ENCODE results near the gene KLHL6.
A peak's percentile ranks its signal among the peaks of the same experiment; 100 is the strongest.
"Not testable (repeated sequence)": the region's sequence is repeated elsewhere in the genome, so short reads cannot be mapped to it uniquely, and the experiment has no call there.

Gene KLHL6

DNA sequence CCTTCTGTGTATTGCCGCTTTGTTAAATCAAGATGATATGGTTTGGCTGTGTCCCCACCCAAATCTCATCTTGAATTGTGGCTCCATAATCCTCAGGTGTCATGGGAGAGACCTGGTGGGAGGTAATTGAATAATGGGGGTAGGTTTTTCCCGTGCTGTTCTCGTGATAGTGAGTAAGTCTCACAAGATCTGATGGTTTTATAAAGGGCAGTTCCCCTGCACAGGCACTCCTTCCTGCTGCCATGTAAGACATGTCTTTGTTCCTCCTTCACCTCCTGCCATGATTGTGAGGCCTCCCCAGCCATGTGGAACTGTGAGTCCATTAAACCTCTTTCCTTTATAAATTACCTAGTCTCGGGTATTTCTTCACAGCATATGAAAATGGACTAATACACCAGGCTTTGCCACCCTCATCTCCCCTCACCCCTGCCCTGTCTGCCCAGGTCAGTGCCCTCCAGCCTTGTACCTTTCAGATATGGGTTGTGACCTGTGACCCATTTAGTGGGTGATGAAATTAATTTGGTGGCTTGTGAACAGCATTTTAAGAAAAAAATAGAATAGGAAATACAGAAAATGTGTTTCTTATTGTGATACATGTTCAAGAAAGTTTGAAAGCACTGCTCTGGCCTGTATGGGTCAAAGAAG lies 71.0 kb downstream of the KLHL6 start:
- no peak for DNase-seq

DNA sequence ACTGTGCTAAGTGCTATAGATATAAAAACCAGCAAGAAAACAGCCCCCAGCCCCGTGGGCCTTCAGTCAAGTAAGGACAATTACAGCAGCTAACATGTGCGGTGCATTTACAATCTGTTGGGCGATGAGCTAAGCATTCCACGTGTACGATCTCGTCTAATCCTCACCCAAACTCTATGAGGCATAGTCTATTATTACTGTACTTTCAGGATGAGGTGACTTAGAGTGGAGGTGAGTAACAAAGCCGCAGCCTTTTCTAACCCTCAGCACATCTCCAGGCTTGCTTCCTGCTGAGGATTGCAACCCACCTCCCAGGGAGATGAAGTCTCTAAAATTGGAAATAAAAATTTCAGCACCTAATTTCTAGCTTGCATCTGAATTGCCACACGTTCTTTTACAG lies 73.9 kb downstream of the KLHL6 start:
- DNase-seq, result no peak

DNA sequence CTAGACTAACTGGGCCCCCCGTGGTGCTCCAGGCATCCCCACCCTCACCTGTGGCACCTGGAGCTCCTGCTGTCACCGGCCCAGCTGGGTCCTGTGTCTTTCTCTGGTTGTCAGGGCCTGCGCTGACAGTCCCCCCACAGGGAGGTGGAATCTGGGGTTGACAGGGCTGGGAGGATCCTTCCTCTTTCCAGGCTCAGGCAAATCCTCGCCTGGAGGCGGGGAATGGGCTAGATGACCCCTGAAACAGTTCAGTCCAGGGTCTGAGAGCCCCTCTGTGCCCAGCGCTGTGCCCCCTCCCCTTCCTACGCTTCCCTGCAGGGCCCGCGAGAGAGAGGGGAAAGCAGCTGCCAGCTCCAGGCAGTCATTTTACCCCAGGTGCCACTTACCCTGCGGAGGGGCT lies 77.0 kb downstream of the KLHL6 start:
- DNase-seq, result no peak

DNA sequence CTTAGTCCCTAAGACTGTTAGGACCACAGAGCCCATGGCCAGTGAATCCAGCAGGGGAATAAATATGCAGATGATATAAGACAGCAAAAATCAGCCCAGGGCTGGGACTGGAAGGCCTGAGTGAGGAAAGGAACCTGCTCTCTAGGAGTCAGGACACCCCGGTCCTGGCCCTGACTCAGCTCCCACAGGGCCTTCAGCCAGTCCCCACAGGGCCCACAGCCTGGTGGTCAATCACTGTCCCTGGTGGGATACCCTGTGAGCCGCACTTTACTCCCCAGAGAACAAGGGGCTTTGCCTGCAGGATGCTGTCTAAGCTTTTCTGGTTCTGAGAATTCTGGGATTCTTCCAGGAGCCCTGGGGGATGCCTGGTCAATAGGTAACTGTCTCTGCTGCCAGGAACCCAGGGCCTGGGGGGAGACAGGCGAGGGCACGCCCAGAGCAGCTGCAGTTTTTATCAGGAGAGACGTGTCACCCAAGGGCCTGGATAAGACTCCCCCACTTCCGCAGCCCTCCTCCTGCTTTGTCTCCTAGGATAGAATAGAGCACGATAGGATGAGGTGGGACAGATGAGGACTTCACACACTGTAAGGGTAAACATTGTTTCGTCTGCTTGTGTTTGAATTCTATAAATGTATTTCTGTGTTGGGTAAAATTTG lies 77.6 kb downstream of the KLHL6 start:
- no peak for DNase-seq

DNA sequence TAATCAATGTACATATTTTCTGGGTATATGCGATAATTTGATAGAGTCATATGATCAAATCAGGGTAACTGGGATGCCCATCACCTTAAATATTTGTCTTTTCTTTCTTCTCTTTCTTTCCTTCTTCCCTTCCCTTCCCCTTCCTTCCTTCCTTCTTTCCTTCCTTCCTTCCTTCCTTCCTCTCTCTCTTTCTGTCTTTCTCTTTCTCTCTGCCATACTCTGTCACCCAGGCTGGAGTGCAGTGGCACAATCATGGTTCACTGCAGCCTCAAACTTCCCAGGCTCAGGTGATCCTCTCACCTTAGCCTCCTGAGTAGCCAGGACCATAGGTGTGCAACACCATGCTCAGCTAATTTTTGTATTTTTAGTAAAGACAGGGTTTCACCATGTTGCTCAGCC lies 79.7 kb downstream of the KLHL6 start:
- DNase-seq, result not testable (repeated sequence)

DNA sequence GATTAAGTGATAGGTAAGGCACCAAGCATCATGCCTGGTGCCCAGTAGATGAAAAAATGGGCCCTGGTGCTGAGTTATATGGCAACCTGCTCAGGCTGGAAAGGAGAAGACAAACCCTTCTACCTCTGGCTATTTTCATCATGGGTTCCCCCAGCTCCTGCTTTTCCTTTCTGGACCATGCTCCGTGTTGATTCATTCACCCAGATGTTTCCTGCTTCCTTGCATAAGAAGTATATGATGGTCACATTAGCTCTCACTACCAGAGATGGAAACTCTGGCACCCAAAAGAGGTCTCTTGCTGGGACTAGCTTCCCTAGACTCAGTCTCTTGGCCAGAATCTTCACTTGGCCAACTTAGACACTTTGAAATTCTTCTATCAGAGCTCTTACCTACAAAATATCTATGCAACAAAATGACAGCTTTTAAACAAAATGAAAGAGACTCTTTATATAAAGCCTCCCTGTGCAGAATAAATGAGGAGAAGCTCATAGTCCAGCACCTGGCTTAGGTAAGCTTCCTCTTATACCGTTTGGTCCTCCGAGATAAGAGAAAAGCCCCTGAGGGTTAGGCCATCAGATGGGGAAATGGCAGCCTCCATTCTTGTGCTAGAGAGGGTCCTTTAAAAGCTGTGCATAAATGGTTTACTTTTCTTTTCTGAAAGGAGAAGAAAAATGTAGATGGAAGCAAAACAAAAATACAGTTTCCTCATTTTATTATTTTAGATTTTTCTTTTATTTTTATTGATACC lies 80.3 kb downstream of the KLHL6 start:
- no peak for DNase-seq

DNA sequence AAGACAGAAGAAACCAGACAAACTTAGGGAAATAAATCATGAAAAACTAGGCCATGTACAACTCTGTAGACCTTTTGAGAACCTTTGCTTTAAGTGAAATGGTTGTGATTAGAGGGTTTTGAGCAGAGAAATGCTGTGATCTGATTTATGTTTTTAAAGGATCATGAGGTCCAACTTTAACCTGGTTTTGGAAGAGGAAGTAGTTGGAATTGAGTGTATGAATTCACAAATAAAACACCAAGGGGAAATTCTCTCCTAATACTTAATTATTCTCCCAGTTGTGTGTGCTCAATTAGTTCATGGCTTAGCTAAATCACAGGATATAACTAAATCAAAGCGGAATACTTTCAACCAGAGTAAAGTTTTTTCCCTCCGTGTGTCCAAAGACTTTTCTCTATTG lies 81.5 kb downstream of the KLHL6 start:
- DNase-seq, result no peak

DNA sequence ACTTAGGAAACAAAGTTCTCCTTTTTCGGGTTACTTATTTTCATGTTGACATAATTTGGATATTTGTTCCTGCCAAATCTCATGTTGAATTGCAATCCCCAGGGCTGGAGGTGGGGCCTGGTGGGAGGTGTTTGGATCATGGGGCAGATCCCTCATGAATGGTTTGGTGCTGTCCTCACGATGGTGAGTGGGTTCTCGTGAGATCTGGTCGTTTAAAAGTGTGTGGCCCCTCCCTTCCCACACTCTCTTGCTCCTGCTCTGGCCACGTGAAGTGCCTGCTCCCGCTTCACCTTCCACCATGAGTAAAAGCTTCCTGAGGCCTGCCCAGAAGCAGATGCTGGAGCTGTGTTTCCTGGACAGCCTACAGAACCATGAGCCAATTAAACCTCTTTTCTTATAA lies 83.4 kb downstream of the KLHL6 start:
- DNase-seq, result no peak

DNA sequence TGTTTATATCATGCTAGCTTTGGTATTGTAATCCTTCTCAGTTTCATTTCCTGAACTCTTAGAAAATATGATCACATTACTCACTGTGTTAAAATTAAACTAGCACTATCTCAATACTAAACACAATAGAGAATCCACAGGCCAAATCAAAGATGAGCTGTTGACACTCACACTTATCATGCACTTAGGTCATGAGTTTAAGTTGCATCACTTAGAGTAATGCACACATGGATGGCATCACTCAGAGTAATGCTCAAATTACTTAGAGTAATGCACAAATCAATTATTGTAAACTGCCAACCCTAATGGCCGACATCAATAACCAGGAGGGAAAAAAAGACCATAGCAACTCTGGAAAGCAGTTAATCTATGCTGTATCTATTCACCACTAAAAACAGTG lies 87.1 kb downstream of the KLHL6 start:
- no peak for DNase-seq

DNA sequence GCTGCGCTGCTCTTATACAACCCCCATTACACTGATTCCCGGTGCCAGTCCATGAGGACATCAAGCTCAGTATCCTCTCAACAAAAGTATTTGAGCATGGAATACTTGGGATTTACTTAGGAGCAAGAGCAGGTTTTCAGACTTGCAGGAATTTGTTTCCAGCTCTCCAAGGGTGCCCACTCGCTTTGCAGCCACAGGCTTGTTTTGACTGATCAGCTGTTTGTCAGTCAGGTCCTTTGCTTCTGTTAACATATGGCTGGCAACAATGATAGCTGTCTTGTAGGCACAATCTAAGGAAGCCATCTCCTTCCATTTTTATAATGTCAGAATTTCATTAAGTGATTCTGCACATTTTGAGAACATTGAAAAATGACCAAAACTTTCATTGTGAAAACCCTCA lies 88.9 kb downstream of the KLHL6 start:
- DNase-seq, result no peak

DNA sequence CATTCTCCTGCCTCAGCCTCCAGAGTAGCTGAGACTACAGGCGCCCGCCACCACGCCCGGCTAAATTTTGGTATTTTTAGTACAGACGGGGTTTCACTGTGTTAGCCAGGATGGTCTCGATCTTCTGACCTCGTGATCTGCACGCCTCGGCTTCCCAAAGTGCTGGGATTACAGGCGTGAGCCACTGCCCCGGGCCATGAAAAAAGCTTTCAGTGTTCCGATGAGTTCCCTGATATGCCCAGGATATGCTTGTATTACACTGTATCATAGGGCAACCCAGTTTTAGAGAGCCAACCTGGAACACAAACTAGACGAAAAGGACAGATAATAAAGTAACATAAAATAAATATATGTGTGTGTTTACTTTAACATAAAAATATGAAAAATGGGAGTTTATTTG lies 89.8 kb downstream of the KLHL6 start:
- not testable (repeated sequence) for DNase-seq

DNA sequence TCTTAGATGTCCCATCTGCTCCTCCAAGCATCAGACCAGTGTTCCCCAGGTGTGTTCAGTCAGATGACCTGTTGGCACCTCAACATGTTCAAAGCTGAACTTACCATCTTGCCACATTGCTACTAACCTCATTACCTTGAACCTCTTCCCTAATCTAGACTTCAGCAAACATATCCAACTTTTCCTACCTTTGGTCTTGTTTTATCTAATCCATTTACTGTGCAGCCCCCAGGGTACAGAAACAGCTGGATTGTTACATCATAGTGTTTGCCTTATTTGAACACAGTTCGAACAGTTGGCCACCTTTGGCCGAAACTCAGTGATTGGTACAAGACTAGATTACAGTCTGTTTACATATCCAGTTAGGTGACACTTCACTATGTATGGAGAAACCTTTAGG lies 91.0 kb downstream of the KLHL6 start:
- no peak for DNase-seq

DNA sequence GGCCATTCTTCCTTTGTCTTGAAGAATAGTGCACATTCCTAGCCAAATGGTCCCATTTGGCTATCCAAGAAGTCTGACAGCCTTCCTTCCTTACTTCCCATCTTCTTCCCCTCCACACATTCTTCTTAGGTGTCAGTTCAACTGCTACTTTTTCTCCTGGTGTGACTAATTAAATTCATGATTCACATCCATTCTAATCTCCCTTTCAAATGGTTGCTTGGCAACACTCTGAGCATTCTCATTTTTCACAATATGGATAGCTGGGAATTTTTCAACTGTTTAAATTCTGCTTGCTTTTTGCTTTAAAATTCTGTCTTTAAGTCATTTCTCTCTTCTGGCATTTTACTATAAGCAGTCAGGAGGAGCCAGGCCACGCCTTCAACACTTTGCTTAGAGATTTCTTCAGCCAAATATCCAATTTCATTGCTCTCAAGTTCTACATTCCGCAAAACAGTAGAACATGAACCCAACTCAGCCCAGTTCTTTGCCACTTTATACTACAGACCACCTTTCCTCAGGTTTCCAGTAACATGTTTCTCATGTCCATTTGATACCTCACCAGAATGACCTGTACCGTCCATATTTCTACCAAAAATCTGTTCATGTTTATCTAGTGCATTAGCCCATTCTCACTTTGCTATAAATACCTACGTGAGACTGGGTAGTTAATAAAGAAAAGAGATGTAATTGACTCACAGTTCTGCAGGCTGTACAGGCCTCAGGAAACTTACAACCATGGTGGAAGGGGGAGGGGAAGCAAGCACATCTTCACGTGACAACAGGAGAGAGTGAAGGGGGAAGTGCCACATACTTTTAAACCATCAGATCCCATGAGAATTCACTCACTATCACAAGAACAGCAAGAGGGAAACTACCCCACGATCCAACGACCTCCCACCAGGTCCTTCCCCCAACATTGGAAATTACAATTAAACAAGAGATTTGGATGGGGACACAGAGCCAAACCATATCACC lies 95.1 kb downstream of the KLHL6 start:
- DNase-seq, result no peak

DNA sequence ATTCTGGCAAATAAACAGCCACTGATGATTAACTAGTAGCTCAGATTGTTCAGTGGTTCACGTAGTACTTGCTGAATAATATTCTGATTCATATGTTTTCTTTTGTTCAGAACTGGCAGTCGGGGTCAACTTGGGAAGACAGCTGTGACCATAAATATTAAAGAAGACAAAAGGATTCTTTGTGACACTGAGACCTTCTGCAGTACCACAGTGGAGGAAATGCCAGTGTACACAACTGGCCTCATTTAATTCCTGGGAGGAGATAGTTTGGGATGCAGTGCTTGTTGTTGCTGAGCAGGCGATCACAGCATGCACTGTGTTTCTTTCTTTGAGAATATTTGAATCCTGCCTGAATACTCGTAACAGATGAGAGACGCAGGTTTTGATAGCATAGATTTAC lies 100.4 kb downstream of the KLHL6 start:
- no peak for DNase-seq

DNA sequence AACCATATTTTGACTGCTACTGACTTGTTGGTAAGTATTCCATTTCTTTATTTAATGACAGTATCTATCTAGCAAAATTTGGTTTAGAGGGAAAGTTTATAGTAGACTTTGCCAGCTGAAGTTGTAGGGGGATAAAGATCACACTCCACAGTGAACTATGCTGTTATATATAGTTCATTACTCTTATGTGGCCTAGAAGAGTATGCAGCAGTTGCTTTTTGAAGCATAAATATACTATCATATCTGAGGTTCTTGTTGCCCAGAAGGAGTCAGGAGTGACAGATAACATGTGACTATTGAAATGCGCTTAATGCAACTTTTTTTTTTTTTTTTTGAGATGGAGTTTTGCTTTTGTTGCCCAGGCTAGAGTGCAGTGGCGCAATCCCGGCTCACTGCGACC lies 101.4 kb downstream of the KLHL6 start:
- DNase-seq, result no peak

DNA sequence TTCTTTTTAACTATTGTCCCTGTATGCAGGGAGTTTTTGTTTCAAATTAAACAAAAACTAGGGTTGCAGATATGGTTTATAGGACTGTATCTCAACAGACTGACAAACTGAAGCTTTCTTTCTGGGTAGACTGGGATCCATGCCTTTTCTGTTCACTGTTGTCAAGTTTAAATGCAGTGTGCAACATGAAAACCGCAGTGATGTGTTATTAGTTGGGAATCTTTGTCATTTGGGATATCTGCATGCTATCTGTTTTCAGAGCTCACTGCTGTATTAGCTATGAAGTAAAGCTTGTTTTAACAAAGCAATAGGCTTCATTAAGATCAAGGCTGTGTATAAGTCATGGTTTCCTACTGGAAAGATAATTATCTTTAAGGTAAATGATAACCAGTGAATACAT lies 105.7 kb downstream of the KLHL6 start:
- DNase-seq, result no peak

DNA sequence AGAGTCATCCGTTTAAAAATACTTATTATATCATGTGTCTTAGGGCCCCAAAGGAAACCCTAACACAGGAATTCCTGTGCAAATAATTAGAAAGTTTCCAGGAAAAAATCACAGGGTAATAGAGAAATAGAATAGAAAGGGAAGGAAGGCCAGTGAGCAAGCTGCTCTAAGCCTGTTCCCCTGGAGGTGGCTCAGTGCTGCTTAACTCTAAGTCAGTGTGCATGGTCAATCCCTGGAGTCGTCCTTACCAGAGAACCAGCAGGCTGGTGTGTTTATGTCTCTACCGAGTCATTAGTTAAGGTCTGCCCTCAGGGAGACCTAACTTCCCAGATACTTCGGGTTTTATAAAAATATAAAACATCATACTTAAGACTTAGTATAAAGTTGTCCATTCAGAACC lies 106.1 kb downstream of the KLHL6 start:
- no peak for DNase-seq

DNA sequence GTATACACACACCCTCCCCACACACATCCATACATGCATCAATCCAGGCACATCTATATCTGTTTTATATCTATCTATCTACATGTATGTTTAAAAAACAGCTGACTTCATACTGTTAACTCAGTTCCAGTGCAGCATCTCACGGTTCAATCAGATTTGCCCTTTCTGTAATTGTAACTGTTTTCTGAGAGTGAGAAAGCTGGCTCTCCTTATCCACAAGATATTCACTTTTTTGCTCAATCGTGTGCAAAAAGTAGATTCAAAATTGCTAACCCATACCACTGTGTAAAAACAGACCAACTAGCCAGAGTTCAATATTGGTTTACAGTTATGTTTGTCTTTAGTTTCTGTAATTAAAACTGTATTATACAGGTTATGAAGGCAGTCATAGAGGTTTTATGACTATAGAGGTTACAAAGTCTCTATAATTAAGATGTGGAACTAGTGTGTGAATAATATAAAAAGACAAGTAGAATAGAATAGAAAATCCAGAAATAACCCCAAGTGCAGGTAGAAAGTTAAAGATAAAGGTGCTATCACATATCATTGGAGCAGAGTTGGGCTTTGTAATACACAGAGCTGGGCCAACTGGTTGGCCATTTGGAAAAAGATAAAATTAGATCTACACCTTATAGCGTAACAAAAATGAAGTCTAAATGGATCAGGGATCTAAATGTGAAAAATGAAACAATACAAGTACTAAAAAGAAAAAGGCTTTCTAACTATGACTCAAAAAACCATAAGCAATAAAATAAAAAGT lies 107.0 kb downstream of the KLHL6 start:
- DNase-seq, result no peak

DNA sequence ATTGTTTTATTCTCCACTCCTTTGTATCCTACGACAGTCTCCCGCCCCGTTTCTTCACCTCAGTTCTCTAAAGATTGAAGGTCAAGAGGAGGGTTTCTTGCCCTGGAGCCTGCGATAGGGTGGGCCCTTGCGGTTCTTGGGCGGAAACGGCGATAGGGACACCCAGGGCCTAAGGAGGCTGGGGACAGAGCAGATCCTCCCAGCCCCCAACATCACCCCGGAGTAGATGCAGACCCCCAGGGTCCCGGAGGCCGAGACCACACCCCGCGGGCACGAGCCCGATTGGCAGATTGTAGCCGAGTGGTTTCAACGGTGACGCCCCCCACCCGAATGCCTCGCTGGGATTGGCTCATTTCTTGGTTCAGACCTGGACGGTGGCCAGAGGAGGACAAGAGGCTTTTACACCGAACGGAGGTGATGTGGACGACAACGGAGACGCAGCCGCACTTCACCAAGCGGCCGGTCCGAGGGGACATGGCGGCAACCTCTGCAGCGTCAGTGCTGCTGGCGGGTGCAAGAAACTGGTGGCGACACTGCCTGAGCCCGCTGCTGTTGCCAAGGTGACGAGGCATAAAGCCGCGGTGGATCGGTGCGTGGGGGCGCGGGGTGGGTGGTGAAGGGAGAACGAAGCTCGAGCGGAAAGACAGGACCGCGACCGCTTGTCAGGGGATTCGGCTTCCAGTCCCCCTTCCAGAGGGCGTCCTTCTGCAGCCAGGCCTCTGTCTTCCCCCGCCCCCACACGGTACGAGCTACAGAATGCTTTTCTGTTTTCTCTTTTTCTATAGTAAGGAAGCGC lies 108.1 kb downstream of the KLHL6 start:
- peak; percentile 69 for DNase-seq

DNA sequence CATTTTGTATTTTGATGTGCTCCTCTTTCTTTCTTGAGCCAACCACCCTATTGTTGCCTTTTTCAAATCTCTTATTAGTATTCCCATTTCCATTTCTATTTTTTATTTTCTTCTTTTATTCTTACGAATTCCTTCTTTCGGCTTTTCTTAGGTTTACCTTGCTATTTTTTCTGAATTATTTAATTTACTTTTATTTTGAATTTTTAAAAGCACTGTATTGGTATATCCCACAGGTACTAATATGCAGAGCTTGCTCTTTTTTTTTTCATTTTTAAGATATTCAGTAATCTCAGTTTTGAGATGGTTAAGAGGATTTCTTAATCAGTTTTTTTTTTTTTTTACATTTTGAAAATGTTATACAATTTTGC lies 108.7 kb downstream of the KLHL6 start:
- no peak for DNase-seq

DNA sequence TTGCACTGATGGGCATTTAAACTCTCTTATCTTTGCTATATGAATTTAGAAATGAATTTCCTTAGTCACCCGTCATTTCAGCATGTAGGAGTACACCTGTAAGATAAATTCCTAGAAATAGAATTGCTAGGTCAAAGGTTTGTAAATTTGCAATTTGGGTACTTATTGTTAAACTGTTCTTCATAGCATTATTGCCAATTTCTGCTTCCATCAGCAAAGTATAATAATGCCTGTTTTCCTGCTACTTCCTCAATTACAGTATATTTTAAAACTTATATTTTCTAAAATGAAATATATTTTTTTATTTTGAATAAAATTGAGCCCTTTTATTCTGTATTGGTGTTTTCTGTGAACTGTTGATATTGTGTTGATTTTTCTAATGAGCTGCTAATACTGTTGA lies 110.8 kb downstream of the KLHL6 start:
- no peak for DNase-seq
